DOHH2 (cell line): Measurements from ENCODE around the gene LRRC8E.

ENCODE experiments used
- H3F3A ChIP-seq: fragments of 200-600 bp; sonication (generic), shearing (Covaris generic); 2 replicates; pipeline ENCODE4 v1.6.0; 2016; ENCODE audit warnings: antibody characterized with exemption, mild to moderate bottlenecking; ENCODE audit not compliant: control insufficient read depth, insufficient read depth
- H3K27ac ChIP-seq: fragments of 200-600 bp; sonication (generic); 2 replicates; pipeline ENCODE4 v1.5.1; 2014; ENCODE audit warnings: low read depth, mild to moderate bottlenecking, low read length, moderate library complexity
- H3K27me3 ChIP-seq: fragments of 200-600 bp; sonication (generic); 2 replicates; pipeline ENCODE4 v1.6.1; 2014; ENCODE audit warnings: mild to moderate bottlenecking, low read length, mixed read lengths; ENCODE audit not compliant: control insufficient read depth
- H3K36me3 ChIP-seq: fragments of 200-600 bp; sonication (generic); 2 replicates; pipeline ENCODE4 v1.6.1; 2014; ENCODE audit warnings: mild to moderate bottlenecking, low read length, moderate library complexity, mixed read lengths; ENCODE audit not compliant: control insufficient read depth
- H3K4me1 ChIP-seq: fragments of 200-600 bp; sonication (generic); 2 replicates; pipeline ENCODE4 v1.6.1; 2014; ENCODE audit warnings: mild to moderate bottlenecking, low read length, mixed read lengths; ENCODE audit not compliant: control insufficient read depth
- H3K4me2 ChIP-seq: fragments of 200-600 bp; sonication (generic); 2 replicates; pipeline ENCODE4 v1.6.0; 2014; ENCODE audit warnings: mild to moderate bottlenecking, low read length, moderate library complexity
- H3K4me3 ChIP-seq: fragments of 200-600 bp; sonication (generic); 2 replicates; pipeline ENCODE4 v1.5.1; 2014; ENCODE audit warnings: mild to moderate bottlenecking, low read length, mixed read lengths
- H3K79me2 ChIP-seq: fragments of 200-600 bp; sonication (generic); 2 replicates; pipeline ENCODE4 v1.6.1; 2014; ENCODE audit warnings: mild to moderate bottlenecking, low read length, mixed read lengths; ENCODE audit not compliant: control insufficient read depth
- H3K9me2 ChIP-seq: fragments of 200-600 bp; sonication (generic); replicated peaks from 2 replicates; pipeline ENCODE4 v1.6.1; 2014; ENCODE audit warnings: mild to moderate bottlenecking, low read length, mixed read lengths; ENCODE audit not compliant: control insufficient read depth
- H3K9me3 ChIP-seq: fragments of 200-600 bp; sonication (generic); 2 replicates; pipeline ENCODE4 v1.6.1; 2014; ENCODE audit warnings: antibody characterized with exemption, low read length, mixed read lengths; ENCODE audit not compliant: control insufficient read depth, insufficient read depth
- H4K20me1 ChIP-seq: fragments of 200-600 bp; sonication (generic); 2 replicates; pipeline ENCODE4 v1.6.0; 2014; ENCODE audit warnings: low read depth, mild to moderate bottlenecking, antibody characterized with exemption, low read length, moderate library complexity; ENCODE audit not compliant: control insufficient read depth, insufficient read depth
- CTCF ChIP-seq: fragments of 200-600 bp; sonication (generic); IDR thresholded peaks from one replicate; pipeline ENCODE4 v1.5.1; 2014; ENCODE audit warnings: antibody characterized with exemption, mild to moderate bottlenecking, low read depth, low read length; ENCODE audit not compliant: poor library complexity, severe bottlenecking
- EZH2phosphoT487 ChIP-seq: fragments of 200-600 bp; sonication (generic); IDR thresholded peaks from 2 replicates; pipeline ENCODE4 v1.6.1; 2017; ENCODE audit warnings: borderline replicate concordance, mild to moderate bottlenecking, antibody characterized with exemption, low read length, moderate library complexity, mixed read lengths

The LRRC8E gene

GRCh38 chr19:7894612-7895309, 6.5 kb downstream of the LRRC8E start:
- H3K9me3 ChIP-seq, result no peaks in the 10 kb centered on the region
- no peaks in the 10 kb centered on the region for H4K20me1 ChIP-seq
- H3K4me3 ChIP-seq, result no peak overlapping the region
- H3K27me3 ChIP-seq, result no peaks in the 10 kb centered on the region
- no peaks in the 10 kb centered on the region for H3F3A ChIP-seq
- H3K4me2 ChIP-seq, result no peak overlapping the region
- H3K79me2 ChIP-seq, result no peaks in the 10 kb centered on the region
- no peaks in the 10 kb centered on the region for H3K36me3 ChIP-seq
- TF ChIP-seq CTCF, result no peak
- no peak for TF ChIP-seq EZH2phosphoT487
- H3K9me2 ChIP-seq, result no peaks in the 10 kb centered on the region
- no peak overlapping the region for H3K27ac ChIP-seq
- H3K4me1 ChIP-seq, result peaks cover 3% of the 10 kb centered on the region; the same call in 1 of the 2 replicates

GRCh38 chr19:7895565-7895964, 7.3 kb downstream of the LRRC8E start:
- Histone ChIP-seq H3K4me3 (no peak overlapping the region), H4K20me1 (no peaks in the 10 kb centered on the region), H3K27me3 (no peaks in the 10 kb centered on the region), H3K79me2 (no peaks in the 10 kb centered on the region), H3K27ac (no peak overlapping the region), H3F3A (no peaks in the 10 kb centered on the region), H3K9me2 (no peaks in the 10 kb centered on the region), H3K4me2 (no peak overlapping the region), H3K4me1 (peaks cover 3% of the 10 kb centered on the region; the same call in 1 of the 2 replicates), H3K36me3 (no peaks in the 10 kb centered on the region), H3K9me3 (no peaks in the 10 kb centered on the region)
- TF ChIP-seq EZH2phosphoT487 (no peak), CTCF (no peak)

GRCh38 chr19:7897292-7897691, 9.0 kb downstream of the LRRC8E start:
- Histone ChIP-seq H3K4me1 (peaks cover 3% of the 10 kb centered on the region), H3K4me2 (no peak overlapping the region), H3K36me3 (no peaks in the 10 kb centered on the region), H3K9me2 (no peaks in the 10 kb centered on the region), H3K4me3 (no peak overlapping the region), H4K20me1 (no peaks in the 10 kb centered on the region), H3K27me3 (no peaks in the 10 kb centered on the region), H3K27ac (no peak overlapping the region), H3K79me2 (no peaks in the 10 kb centered on the region), H3F3A (no peaks in the 10 kb centered on the region), H3K9me3 (no peaks in the 10 kb centered on the region)
- TF ChIP-seq CTCF, result no peak
- no peak for TF ChIP-seq EZH2phosphoT487
